ENCODE results near the gene ITGA1.

ITGA1 gene

DNA sequence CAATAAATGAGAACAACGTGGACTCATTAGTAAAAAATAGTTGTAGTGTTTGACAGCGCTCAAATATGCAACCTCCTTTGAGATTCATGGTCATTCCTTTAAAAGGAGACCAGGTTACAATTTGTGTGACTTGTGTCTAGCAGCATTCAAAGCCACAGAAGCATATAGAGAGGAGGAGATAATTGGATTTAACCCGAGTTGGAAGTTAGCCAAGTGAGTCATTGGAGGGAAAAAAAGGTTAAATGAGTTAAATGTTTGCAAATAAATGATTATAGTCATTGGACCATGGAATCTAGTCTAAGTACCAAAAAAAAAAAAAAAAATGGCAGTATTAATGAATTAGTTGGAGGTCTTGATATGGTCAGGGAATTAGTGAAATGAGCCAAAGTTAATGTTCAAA lies 90.9 kb downstream of the ITGA1 start:
- H3K9me3 ChIP-seq (ENCODE audit: insufficient read depth, low read depth, low read length) = no peaks in the 10 kb centered on the region
- no peak overlapping the region for H3K4me2 ChIP-seq (ENCODE audit: low read depth, low read length, poor library complexity, severe bottlenecking)
- no peaks in the 10 kb centered on the region for H3F3A ChIP-seq (ENCODE audit: low read depth)
- H3K9ac ChIP-seq (ENCODE audit: low read depth, low read length, poor library complexity, severe bottlenecking) = no peak overlapping the region
- H2AFZ ChIP-seq (ENCODE audit: low read length) = no peak overlapping the region
- no peaks in the 10 kb centered on the region for H3K36me3 ChIP-seq (ENCODE audit: insufficient read depth, low read length)
- TF ChIP-seq, protein P1, sequence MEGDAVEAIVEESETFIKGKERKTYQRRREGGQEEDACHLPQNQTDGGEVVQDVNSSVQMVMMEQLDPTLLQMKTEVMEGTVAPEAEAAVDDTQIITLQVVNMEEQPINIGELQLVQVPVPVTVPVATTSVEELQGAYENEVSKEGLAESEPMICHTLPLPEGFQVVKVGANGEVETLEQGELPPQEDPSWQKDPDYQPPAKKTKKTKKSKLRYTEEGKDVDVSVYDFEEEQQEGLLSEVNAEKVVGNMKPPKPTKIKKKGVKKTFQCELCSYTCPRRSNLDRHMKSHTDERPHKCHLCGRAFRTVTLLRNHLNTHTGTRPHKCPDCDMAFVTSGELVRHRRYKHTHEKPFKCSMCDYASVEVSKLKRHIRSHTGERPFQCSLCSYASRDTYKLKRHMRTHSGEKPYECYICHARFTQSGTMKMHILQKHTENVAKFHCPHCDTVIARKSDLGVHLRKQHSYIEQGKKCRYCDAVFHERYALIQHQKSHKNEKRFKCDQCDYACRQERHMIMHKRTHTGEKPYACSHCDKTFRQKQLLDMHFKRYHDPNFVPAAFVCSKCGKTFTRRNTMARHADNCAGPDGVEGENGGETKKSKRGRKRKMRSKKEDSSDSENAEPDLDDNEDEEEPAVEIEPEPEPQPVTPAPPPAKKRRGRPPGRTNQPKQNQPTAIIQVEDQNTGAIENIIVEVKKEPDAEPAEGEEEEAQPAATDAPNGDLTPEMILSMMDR (conservative IDR thresholded peaks at IDR 0.05; ENCODE audit: low read length) = no peak
- TF ChIP-seq EZH2phosphoT487 (IDR thresholded peaks at IDR 0.05; ENCODE audit: borderline replicate concordance) = no peak
- no peaks in the 10 kb centered on the region for H3K9me2 ChIP-seq (replicated peaks; ENCODE audit: low read depth, low read length)
- no peaks in the 10 kb centered on the region for H4K20me1 ChIP-seq (ENCODE audit: insufficient read depth, low read length, poor library complexity, severe bottlenecking)
- no peak overlapping the region for H3K4me3 ChIP-seq (ENCODE audit: low read length, poor library complexity, severe bottlenecking)
- H3K79me2 ChIP-seq (ENCODE audit: insufficient read depth, low read length) = no peaks in the 10 kb centered on the region
- H3K4me1 ChIP-seq (ENCODE audit: insufficient read depth, low read length, poor library complexity, severe bottlenecking) = peaks cover 9% of the 10 kb centered on the region
- no peaks in the 10 kb centered on the region for H3K27me3 ChIP-seq (ENCODE audit: insufficient read depth, low read length, poor library complexity, severe bottlenecking)

DNA sequence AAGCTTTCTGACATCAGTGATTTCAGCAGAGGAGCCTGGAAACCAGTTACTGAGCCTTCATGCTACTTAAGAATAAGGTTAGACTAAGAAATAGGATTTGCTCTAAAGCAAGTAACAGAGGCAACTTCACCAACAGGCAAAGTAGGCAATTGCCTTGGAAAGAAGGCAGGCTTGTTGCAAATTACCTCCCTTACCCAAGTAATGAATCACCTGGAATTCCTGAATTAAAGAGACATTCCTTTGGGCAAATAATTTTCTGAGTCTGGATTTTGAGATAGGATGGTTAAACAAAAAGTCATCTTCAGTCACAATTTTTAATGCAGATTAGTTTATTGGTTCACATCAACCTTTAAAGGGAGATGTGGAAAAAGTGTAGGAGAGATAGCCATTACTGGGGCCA lies 92.8 kb downstream of the ITGA1 start:
- TF ChIP-seq EZH2phosphoT487 (IDR thresholded peaks at IDR 0.05; ENCODE audit: borderline replicate concordance) = no peak
- TF ChIP-seq, protein P1 (conservative IDR thresholded peaks at IDR 0.05; ENCODE audit: low read length) = no peak
- Histone ChIP-seq H3K36me3 (ENCODE audit: insufficient read depth, low read length) (no peaks in the 10 kb centered on the region), H2AFZ (ENCODE audit: low read length) (no peak overlapping the region), H3K9ac (ENCODE audit: low read depth, low read length, poor library complexity, severe bottlenecking) (no peak overlapping the region), H3K4me2 (ENCODE audit: low read depth, low read length, poor library complexity, severe bottlenecking) (no peak overlapping the region), H3K4me1 (ENCODE audit: insufficient read depth, low read length, poor library complexity, severe bottlenecking) (peaks cover 9% of the 10 kb centered on the region), H3F3A (ENCODE audit: low read depth) (no peaks in the 10 kb centered on the region), H3K9me3 (ENCODE audit: insufficient read depth, low read depth, low read length) (no peaks in the 10 kb centered on the region), H3K27me3 (ENCODE audit: insufficient read depth, low read length, poor library complexity, severe bottlenecking) (no peaks in the 10 kb centered on the region), H3K9me2 (replicated peaks; ENCODE audit: low read depth, low read length) (no peaks in the 10 kb centered on the region), H3K79me2 (ENCODE audit: insufficient read depth, low read length) (no peaks in the 10 kb centered on the region), H3K4me3 (ENCODE audit: low read length, poor library complexity, severe bottlenecking) (no peak overlapping the region), H4K20me1 (ENCODE audit: insufficient read depth, low read length, poor library complexity, severe bottlenecking) (no peaks in the 10 kb centered on the region)

DNA sequence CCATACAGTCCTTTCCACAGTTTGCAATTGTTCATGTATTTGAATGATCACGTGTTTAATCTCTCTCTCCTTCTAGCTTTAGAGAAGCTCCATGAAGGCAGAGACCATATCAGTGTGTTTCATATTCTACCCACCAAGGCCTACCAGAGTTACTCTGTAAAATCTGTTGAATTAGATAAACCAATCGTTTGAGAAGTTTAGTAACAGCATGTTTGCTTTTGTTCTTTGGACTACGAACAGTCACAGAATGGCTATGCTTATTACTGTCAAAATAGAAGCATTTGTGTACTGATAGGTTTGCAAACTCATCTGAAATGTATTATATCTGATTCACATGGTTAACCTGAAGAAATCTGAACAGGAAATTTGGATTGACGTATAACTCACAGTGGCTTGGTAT lies 93.8 kb downstream of the ITGA1 start:
- Histone ChIP-seq H4K20me1 (ENCODE audit: insufficient read depth, low read length, poor library complexity, severe bottlenecking) (no peaks in the 10 kb centered on the region), H3K4me2 (ENCODE audit: low read depth, low read length, poor library complexity, severe bottlenecking) (no peak overlapping the region), H3K79me2 (ENCODE audit: insufficient read depth, low read length) (no peaks in the 10 kb centered on the region), H2AFZ (ENCODE audit: low read length) (no peak overlapping the region), H3K9me3 (ENCODE audit: insufficient read depth, low read depth, low read length) (no peaks in the 10 kb centered on the region), H3K9me2 (replicated peaks; ENCODE audit: low read depth, low read length) (no peaks in the 10 kb centered on the region), H3K4me3 (ENCODE audit: low read length, poor library complexity, severe bottlenecking) (no peak overlapping the region), H3K9ac (ENCODE audit: low read depth, low read length, poor library complexity, severe bottlenecking) (no peak overlapping the region), H3K4me1 (ENCODE audit: insufficient read depth, low read length, poor library complexity, severe bottlenecking) (peaks cover 9% of the 10 kb centered on the region), H3K36me3 (ENCODE audit: insufficient read depth, low read length) (no peaks in the 10 kb centered on the region), H3F3A (ENCODE audit: low read depth) (no peaks in the 10 kb centered on the region), H3K27me3 (ENCODE audit: insufficient read depth, low read length, poor library complexity, severe bottlenecking) (no peaks in the 10 kb centered on the region)
- TF ChIP-seq EZH2phosphoT487 (IDR thresholded peaks at IDR 0.05; ENCODE audit: borderline replicate concordance) = no peak
- TF ChIP-seq, protein P1 (conservative IDR thresholded peaks at IDR 0.05; ENCODE audit: low read length) = no peak

All from Loucy (cell line).